GM19452 (cell line): Measurements from ENCODE around the gene FER1L5.

Source experiments
- ATAC-seq: cut with Tn5 transposase; IDR thresholded peaks from one replicate; pipeline ENCODE4 v1.9.1; 2021; ENCODE audit not compliant: unreplicated experiment

Gene FER1L5

DNA sequence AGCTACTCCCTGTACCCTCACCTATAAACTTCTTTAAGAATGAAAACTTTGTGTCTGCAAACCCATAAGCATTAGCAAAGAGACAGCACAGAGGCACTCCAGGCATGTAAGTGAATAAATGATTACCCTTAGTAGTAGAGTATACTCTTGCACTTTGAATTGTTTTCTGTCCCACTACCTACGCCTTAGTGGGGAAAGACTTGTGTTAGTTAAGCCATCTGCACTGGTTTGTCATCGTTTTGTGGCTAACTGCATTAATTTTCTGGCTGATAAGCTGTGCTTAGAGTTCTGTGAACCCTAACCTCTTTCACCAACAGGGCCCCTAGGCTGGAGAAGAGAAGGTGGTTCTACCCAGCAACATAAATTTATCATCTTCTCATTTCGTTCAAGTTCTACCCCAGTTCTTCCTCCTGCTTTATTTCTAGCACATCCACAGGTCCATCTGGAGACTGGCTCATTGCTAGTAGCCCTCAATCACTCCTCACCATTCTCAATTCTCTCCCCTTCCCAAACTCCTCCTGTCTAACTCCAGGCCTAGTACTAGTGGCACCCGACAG, 96.6 kb downstream of the FER1L5 start:
- ATAC-seq = no peak

- ATAC-seq = peak; percentile 98
Measured at GRCh38 chr2:96739633-96740428, 97.3 kb downstream of the FER1L5 start, which contains the start of gene LMAN2L. Gene LMAN2L (minus strand): TSS chr2:96740064. CDS start chr2:96740040, 24 bp downstream.

- ATAC-seq = no peak
Measured at GRCh38 chr2:96747061-96747617, 104.6 kb downstream of the FER1L5 start.

- no peak for ATAC-seq
Measured at GRCh38 chr2:96751800-96752199, 109.2 kb downstream of the FER1L5 start.

DNA sequence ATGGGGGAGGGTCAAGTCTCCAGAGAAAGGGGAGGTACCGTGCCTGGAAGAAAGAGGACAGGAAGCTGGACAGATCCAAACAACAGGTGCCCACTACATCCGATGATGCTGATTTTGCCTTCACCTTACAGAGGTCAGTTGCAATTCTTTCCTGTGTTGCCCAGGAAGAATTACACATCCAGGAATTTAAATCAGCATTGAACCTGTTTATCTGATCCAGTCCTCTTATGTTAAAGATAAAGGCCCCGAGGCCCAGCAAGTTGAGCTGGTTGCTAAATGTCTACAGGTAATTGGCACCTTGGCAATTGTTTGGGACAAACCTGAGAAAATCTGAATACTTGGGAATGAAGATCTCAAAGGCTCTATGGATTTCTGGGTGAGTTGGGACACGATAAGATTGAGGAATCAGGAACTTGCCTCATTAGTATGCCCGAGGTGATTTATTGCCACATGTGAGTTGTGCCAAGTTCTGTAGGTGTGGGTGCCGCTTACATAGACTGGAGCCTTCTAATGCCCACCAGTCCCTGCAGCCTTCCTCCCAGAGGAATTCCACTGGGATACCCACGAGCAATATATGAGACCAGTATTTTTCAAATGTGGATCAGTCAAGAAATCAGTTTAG, 111.2 kb downstream of the FER1L5 start:
- ATAC-seq = no peak

DNA sequence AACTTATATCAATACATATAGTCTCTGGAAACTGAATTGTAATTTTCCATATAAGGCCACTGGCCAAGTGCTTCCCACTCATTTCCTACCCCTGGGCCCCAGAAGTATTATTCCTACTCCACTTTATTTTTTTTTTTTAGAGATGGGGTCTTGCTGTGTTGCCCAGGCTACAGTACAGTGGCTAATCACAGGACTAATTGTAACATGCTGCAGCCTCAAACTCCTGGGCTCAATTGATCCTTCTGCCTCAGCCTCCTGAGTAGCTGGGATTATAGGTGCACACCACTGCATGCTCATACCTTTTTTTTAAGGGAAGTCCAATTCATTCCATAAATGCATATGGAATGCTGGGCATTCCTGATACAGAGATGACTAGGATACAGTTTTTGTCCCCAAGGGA, 111.8 kb downstream of the FER1L5 start:
- ATAC-seq = no peak
